H1 (cell line): Measurements from ENCODE around the gene QPCT.

Experiments
- ATF3 ChIP-seq: IDR thresholded peaks from 2 replicates; pipeline ENCODE4 v1.6.1; 2011; ENCODE audit warnings: low read depth, mild to moderate bottlenecking, low read length; ENCODE audit not compliant: insufficient read depth
- CBX8 ChIP-seq: fragments of 300-800, 300-1000 bp; sonication (generic); IDR thresholded peaks from 2 replicates; pipeline ENCODE4 v1.7.1; 2016; ENCODE audit warnings: low read depth, low read length, borderline replicate concordance
- CEBPB ChIP-seq: IDR thresholded peaks from 2 replicates; pipeline ENCODE4 v1.6.1; 2012; ENCODE audit warnings: low read depth, low read length
- CHD2 ChIP-seq: IDR thresholded peaks from 2 replicates; pipeline ENCODE4 v1.6.1; 2012; ENCODE audit warnings: low read length, improper control_type of control experiment
- CTCF ChIP-seq, 3 experiments: IDR thresholded peaks; 1 replicate in 2 of 3; 2 replicates in 1 of 3; pipeline versions ENCODE4 v1.5.1 to v1.6.1; 2011; ENCODE audit warnings: low read length in 3 of 3, mild to moderate bottlenecking in 3 of 3, inconsistent platforms in 2 of 3, low read depth in 1 of 3, moderate library complexity in 1 of 3; ENCODE audit not compliant: insufficient read depth in 1 of 3; ENCODE audit errors: control extremely low read depth in 1 of 3
- EZH2 ChIP-seq: fragments of 200-600 bp; sonication (generic); IDR thresholded peaks from 2 replicates; pipeline ENCODE4 v1.7.1; 2012; ENCODE audit warnings: low read depth, mild to moderate bottlenecking, moderate library complexity, low read length, inconsistent platforms; ENCODE audit not compliant: severe bottlenecking
- KDM1A ChIP-seq: fragments of 200-600, 300-600 bp; sonication (generic); IDR thresholded peaks from 2 replicates; pipeline ENCODE4 v1.7.1; 2016; ENCODE audit warnings: mild to moderate bottlenecking, low read length, borderline replicate concordance
- NRF1 ChIP-seq: IDR thresholded peaks from 2 replicates; pipeline ENCODE4 v1.6.1; 2011; ENCODE audit warnings: mild to moderate bottlenecking, low read depth, low read length, improper control_type of control experiment
- PHF8 ChIP-seq: fragments of 200-600 bp; sonication (generic); conservative IDR thresholded peaks from 2 replicates; pipeline ENCODE4 v1.7.1; 2012; ENCODE audit warnings: low read depth, mild to moderate bottlenecking, inconsistent platforms, low read length, moderate library complexity
- RBBP5 ChIP-seq: IDR thresholded peaks from 2 replicates; pipeline ENCODE4 v1.7.1; 2012; ENCODE audit warnings: low read depth, mild to moderate bottlenecking, inconsistent platforms, low read length, moderate library complexity, borderline replicate concordance

GRCh38 chr2:37418956-37419355 lies 74.5 kb downstream of the QPCT start:
- TF ChIP-seq ATF3, result no peak
- TF ChIP-seq CTCF (IDR thresholded peaks at IDR 0.05; ENCODE audit: control extremely low read depth in 1 of 3, insufficient read depth in 1 of 3, low read depth in 1 of 3, low read length in 3 of 3), result no peak
- TF ChIP-seq PHF8, result no peak
- no peak for TF ChIP-seq CBX8
- no peak for TF ChIP-seq NRF1
- no peak for TF ChIP-seq RBBP5
- no peak for TF ChIP-seq CHD2
- no peak for TF ChIP-seq KDM1A
- TF ChIP-seq EZH2, result no peak
- TF ChIP-seq CEBPB, result no peak
